SK-N-MC (cell line): ENCODE measurements around the gene GPAM.
"Not testable (repeated sequence)": the region's sequence is repeated elsewhere in the genome, so short reads cannot be mapped to it uniquely, and the experiment has no call there.

Experiments used
- EZH2 ChIP-seq: fragments of 200-600 bp; sonication (generic); IDR thresholded peaks from one replicate; pipeline ENCODE4 v1.6.1; 2017; ENCODE audit warnings: antibody characterized with exemption
- FOXP2 ChIP-seq: optimal IDR thresholded peaks from 2 replicates; pipeline ENCODE3; 2011; ENCODE audit warnings: mild to moderate bottlenecking, moderate library complexity; ENCODE audit not compliant: insufficient read depth; ENCODE audit errors: extremely low read length, control extremely low read depth
- POLR2AphosphoS5 ChIP-seq: IDR thresholded peaks from 2 replicates; pipeline ENCODE4 v1.6.1; 2012; ENCODE audit warnings: mild to moderate bottlenecking, low read depth, low read length, borderline replicate concordance

- TF ChIP-seq POLR2AphosphoS5, FOXP2, EZH2: not testable (repeated sequence)
Observed at GRCh38 chr10:112228366-112229088, 45.0 kb upstream of the GPAM start.
